ENCODE data around the gene TRAF2.

DNA sequence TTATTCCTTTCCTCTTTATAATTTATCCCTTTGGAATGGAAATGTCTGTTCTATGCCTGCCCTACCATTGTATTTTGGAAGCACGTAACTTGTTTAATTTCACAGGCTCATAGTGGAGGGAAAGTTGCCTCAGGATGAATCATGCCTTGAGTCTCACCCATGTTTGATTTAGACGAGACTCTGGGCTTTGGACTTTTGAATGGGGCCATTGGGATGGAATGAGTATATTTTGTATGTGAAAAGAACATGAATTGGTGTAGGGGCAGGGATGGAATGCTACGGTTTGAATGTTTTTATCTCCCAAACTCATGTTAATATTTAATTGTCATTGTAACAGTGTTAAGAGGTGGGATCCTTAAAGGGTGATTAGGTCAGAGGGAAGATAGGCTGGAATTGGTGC lies 48.0 kb downstream of the TRAF2 start:
- TF ChIP-seq POLR2AphosphoS5 (IDR thresholded peaks at IDR 0.05), result no peak
- TF ChIP-seq, protein P1, sequence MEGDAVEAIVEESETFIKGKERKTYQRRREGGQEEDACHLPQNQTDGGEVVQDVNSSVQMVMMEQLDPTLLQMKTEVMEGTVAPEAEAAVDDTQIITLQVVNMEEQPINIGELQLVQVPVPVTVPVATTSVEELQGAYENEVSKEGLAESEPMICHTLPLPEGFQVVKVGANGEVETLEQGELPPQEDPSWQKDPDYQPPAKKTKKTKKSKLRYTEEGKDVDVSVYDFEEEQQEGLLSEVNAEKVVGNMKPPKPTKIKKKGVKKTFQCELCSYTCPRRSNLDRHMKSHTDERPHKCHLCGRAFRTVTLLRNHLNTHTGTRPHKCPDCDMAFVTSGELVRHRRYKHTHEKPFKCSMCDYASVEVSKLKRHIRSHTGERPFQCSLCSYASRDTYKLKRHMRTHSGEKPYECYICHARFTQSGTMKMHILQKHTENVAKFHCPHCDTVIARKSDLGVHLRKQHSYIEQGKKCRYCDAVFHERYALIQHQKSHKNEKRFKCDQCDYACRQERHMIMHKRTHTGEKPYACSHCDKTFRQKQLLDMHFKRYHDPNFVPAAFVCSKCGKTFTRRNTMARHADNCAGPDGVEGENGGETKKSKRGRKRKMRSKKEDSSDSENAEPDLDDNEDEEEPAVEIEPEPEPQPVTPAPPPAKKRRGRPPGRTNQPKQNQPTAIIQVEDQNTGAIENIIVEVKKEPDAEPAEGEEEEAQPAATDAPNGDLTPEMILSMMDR (IDR thresholded peaks at IDR 0.05), result no peak
